Stomach (tissue), 9 donors: Measurements from ENCODE around the gene ARHGAP15. TPM values are rescaled to one million over a fixed set of nuclear protein-coding genes. Genes with fewer than 3 reads are reported as not detected.
A peak's percentile ranks its signal among the peaks of the same experiment; 100 is the strongest.

Experiments
- DNase-seq, 2 donors: peaks; one replicate each; pipeline versions ENCODE4 v3.0.0 to v3.0.0-alpha.2; 2013 to 2019
- H3K27ac ChIP-seq, 5 donors: fragments of 200-600 bp in 4 of 5; sonication (generic) in 4 of 5; one replicate each; pipeline ENCODE4 v1.5.1; 2013 to 2019; ENCODE audit warnings: mild to moderate bottlenecking in 1 of 5, moderate library complexity in 1 of 5
- H3K27me3 ChIP-seq, 3 donors: fragments of 200-600 bp; sonication (generic); one replicate each; pipeline ENCODE4 v1.5.1; 2017 to 2019; ENCODE audit warnings: mixed run types in 1 of 3
- H3K36me3 ChIP-seq, 4 donors: fragments of 200-600 bp; sonication (generic); 1 replicate in 3 of 4; 2 replicates in 1 of 4; pipeline ENCODE4 v1.5.1; 2016 to 2019
- H3K4me1 ChIP-seq, 4 donors: fragments of 200-600 bp; sonication (generic); one replicate each; pipeline ENCODE4 v1.5.1; 2016 to 2019
- H3K4me3 ChIP-seq, 4 donors: fragments of 200-600 bp; sonication (generic) in 3 of 4; one replicate each; pipeline ENCODE4 v1.5.1; 2016 to 2019; ENCODE audit warnings: mild to moderate bottlenecking in 1 of 4
- H3K9me3 ChIP-seq, 4 donors: fragments of 200-600 bp; sonication (generic); one replicate each; pipeline ENCODE4 v1.5.1; 2016 to 2019
- EP300 ChIP-seq: sonication (generic); formaldehyde crosslinking; IDR thresholded peaks from one replicate; pipeline ENCODE4 v1.6.1; 2017; ENCODE audit warnings: antibody characterized with exemption
- POLR2A ChIP-seq, 4 donors: fragments of 450-650 bp; IDR thresholded peaks; one replicate each; pipeline ENCODE4 v1.6.1; 2016; ENCODE audit warnings: antibody characterized with exemption in 4 of 4, control low read depth in 2 of 4, mild to moderate bottlenecking in 1 of 4, moderate library complexity in 1 of 4
- POLR2AphosphoS5 ChIP-seq, 3 donors: sonication (generic); formaldehyde crosslinking; IDR thresholded peaks; one replicate each; pipeline ENCODE4 v1.6.1; 2016; ENCODE audit warnings: antibody characterized with exemption in 3 of 3
- WGBS, 5 donors: extraction: QIAGEN DNeasy Blood & Tissue Kit in 3 of 5; methylation state at CpG; one replicate each; pipeline versions ENCODE4 v1.1.5 to v1.1.7; 2013 to 2018; 5-methylcytosine and 5-hydroxymethylcytosine counted together
- intact Hi-C: fragments of 100-400 bp; cut with DNase I; formaldehyde crosslinking; loops from one replicate; pipeline ENCODE4 v1.15.1; 2023; ENCODE audit warnings: low total_unique reads
- polyA plus RNA-seq, 3 donors: library from polyadenylated mRNA; stranded (reverse); fragments of 200-250 nt; gene quantifications; one replicate each; pipeline ENCODE4 v1.2.3, GENCODE V29; 2013
- total RNA-seq, 5 donors: library from RNA; depleted of rRNA; stranded (reverse); fragments of >200 nt; gene quantifications; one replicate each; pipeline versions ENCODE4 v1.1.0 to v1.2.3, GENCODE V29; 2014 to 2016
- TF ChIP-seq, protein P1 (sequence below), 7 experiments: fragments of 450-650 bp in 4 of 7; fragments of 200-600 bp in 3 of 7; sonication (generic) in 3 of 7; IDR thresholded peaks; one replicate each; pipeline ENCODE4 v1.5.1; 2016 to 2019; ENCODE audit warnings: antibody characterized with exemption in 7 of 7, control low read depth in 2 of 7, mild to moderate bottlenecking in 1 of 7
- donor health status: healthy with polysubstance abuse.
- donor health status: Bipolar disorder and iron deficiency.
- donor health status: healthy.

ARHGAP15 gene
- total and polyA plus RNA-seq, 8 donors, result 1.8 to 66.3 (median 6.8) TPM; not detected in 1

DNA sequence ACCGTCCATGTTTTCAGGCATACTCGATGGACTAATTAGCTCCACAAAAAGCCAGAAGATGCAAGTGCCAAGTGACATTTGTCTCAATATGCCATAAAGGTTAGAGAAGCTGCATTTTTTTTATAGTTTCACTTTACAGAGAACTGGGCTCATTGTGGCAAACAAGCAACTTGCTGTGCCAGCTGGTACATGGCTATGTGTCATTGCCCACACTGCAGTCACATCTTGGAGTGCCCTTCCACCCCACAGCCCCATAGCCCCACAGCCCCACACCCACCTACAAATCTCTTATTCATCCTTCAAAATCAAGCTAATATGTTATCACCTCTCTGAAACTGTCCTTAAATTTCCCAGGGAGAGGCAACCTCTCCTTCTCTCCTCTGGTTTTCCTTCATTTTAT is 451.9 kb downstream of the ARHGAP15 start:
- TF ChIP-seq EP300, result no peak
- TF ChIP-seq POLR2AphosphoS5 (IDR thresholded peaks at IDR 0.05), result no peak
- TF ChIP-seq POLR2A (IDR thresholded peaks at IDR 0.05), result no peak
- TF ChIP-seq, protein P1, sequence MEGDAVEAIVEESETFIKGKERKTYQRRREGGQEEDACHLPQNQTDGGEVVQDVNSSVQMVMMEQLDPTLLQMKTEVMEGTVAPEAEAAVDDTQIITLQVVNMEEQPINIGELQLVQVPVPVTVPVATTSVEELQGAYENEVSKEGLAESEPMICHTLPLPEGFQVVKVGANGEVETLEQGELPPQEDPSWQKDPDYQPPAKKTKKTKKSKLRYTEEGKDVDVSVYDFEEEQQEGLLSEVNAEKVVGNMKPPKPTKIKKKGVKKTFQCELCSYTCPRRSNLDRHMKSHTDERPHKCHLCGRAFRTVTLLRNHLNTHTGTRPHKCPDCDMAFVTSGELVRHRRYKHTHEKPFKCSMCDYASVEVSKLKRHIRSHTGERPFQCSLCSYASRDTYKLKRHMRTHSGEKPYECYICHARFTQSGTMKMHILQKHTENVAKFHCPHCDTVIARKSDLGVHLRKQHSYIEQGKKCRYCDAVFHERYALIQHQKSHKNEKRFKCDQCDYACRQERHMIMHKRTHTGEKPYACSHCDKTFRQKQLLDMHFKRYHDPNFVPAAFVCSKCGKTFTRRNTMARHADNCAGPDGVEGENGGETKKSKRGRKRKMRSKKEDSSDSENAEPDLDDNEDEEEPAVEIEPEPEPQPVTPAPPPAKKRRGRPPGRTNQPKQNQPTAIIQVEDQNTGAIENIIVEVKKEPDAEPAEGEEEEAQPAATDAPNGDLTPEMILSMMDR (IDR thresholded peaks at IDR 0.05), result no peak
- Histone ChIP-seq H3K36me3 (no peaks in the 10 kb centered on the region), H3K27ac (no peak overlapping the region), H3K27me3 (no peaks in the 10 kb centered on the region), H3K4me3 (no peak overlapping the region), H3K4me1 (no peaks in the 10 kb centered on the region), H3K9me3 (no peaks in the 10 kb centered on the region)
- intact Hi-C loops, result no loop called here
- DNase-seq, result no peak
- 78 to 86% (median 79%) methylated on average over 2 of the region's 2 CpGs for WGBS, 5 donors

DNA sequence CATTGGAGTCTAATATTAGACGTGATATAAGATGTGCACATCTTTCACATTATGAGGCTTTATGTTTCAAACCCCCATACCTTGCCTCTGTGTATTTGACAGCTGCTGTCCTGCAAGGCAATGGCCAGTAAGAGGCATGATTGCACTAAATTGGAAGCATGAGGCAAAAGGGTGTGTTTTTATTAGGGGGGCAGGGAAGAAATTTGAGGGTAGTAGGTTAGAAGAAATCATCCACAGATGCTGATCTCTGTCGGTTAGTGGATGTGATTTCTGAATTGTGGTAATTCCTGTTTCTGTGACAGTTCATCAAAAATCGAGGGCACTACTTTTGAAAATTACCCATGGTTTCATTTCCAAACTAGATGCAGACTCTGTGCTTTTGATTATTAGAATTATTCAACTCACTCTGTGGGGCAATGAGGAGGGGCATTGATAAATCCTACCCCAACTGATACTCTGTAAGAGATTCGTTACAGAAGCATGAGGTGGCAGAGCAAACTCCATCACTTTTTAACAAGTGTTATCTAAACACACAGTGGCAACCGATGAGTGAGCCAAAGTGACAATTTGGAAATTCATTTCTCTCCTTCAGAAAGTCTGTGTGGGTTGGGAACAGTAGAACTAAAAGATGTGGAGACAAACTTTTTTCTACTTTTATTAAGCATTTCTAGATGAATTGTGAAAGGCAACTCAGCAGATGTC is 453.0 kb downstream of the ARHGAP15 start:
- intact Hi-C loops, result no loop called here
- no peaks in the 10 kb centered on the region for H3K27me3 ChIP-seq
- no peak for DNase-seq
- no peak overlapping the region for H3K27ac ChIP-seq
- WGBS, 5 donors, result 48 to 65% (median 55%) methylated on average over 5 of the region's 5 CpGs
- peak overlapping the region in 1 of 4 donors; percentile 8 for H3K4me3 ChIP-seq
- no peaks in the 10 kb centered on the region for H3K4me1 ChIP-seq
- no peaks in the 10 kb centered on the region for H3K9me3 ChIP-seq
- H3K36me3 ChIP-seq, result no peaks in the 10 kb centered on the region
- TF ChIP-seq, protein P1 (IDR thresholded peaks at IDR 0.05), result peak in 1 of 7 experiments; percentile 6
- no peak for TF ChIP-seq POLR2A (IDR thresholded peaks at IDR 0.05)

DNA sequence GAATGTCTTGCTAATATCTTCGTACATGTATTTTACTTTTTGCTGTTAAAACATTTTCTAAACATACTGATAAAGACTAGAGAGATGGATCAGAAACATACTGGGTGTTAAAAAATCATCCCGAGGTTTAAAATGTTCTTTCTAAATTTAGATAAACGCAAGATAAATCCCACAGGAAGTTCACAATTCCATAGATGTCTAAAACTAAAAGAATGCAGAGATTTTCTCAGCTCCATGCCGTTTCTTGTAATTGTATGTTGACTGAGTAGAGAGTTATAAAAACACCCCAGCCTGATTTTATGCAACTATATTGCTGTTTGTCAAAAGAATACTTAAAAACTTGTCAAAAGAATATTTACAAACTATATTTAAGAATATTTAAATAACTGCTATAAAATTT is 455.7 kb downstream of the ARHGAP15 start:
- intact Hi-C loops, result no loop called here

DNA sequence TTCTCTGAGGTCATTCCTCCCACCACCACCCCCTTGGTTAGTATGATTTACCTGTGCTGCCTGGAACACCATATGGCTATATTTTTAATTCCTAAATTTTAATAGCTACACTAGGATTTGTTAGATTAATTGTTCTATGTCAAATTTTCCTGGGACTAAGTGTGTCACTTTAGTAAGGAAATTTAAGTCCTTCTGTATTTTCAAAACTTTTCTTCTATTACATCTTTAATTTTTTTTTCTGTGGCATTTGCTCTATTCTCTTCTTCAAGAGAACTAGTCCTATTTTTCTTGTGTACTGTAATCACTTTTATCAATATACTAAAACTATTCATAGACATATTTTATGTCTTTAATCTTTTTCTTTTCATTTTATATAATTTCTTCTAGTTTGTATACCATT is 456.9 kb downstream of the ARHGAP15 start:
- intact Hi-C loops, result no loop called here
- no peaks in the 10 kb centered on the region for H3K9me3 ChIP-seq
- no peaks in the 10 kb centered on the region for H3K27me3 ChIP-seq
- no peak for DNase-seq
- H3K4me1 ChIP-seq, result no peaks in the 10 kb centered on the region
- no peaks in the 10 kb centered on the region for H3K36me3 ChIP-seq
- H3K27ac ChIP-seq, result no peak overlapping the region
- H3K4me3 ChIP-seq, result no peak overlapping the region
- no peak for TF ChIP-seq POLR2A (IDR thresholded peaks at IDR 0.05)
- no peak for TF ChIP-seq POLR2AphosphoS5 (IDR thresholded peaks at IDR 0.05)
- no peak for TF ChIP-seq EP300
- TF ChIP-seq, protein P1 (IDR thresholded peaks at IDR 0.05), result no peak

More for the DNA sequence above, 455.7 kb downstream of the ARHGAP15 start:
- H3K9me3 ChIP-seq, result no peaks in the 10 kb centered on the region
- H3K27ac ChIP-seq, result no peak overlapping the region
- no peak for DNase-seq
- H3K27me3 ChIP-seq, result no peaks in the 10 kb centered on the region
- no peaks in the 10 kb centered on the region for H3K4me1 ChIP-seq
- no peaks in the 10 kb centered on the region for H3K36me3 ChIP-seq
- 30 to 67% (median 43%) methylated on average over 4 of the region's 4 CpGs for WGBS, 5 donors
- H3K4me3 ChIP-seq, result no peak overlapping the region
- TF ChIP-seq, protein P1 (IDR thresholded peaks at IDR 0.05), result no peak
- TF ChIP-seq POLR2A (IDR thresholded peaks at IDR 0.05) (no peak), POLR2AphosphoS5 (IDR thresholded peaks at IDR 0.05) (no peak), EP300 (no peak)
